ENCODE results near the gene NFILZ.
"Not testable (repeated sequence)": the region's sequence is repeated elsewhere in the genome, so short reads cannot be mapped to it uniquely, and the experiment has no call there.

NFILZ gene

GRCh38 chr19:8615813-8616596 lies 14.4 kb upstream of the NFILZ start:
- H3K4me1 ChIP-seq (ENCODE audit: low read length): no peaks in the 10 kb centered on the region
- H3K9me3 ChIP-seq (ENCODE audit: insufficient read depth, low read length): no peaks in the 10 kb centered on the region
- H4K20me1 ChIP-seq (ENCODE audit: insufficient read depth, low read length): no peaks in the 10 kb centered on the region
- no peak overlapping the region for H3K4me3 ChIP-seq (ENCODE audit: low read length)
- H3K27ac ChIP-seq (ENCODE audit: low read length): no peak overlapping the region
- TF ChIP-seq CTCF (IDR thresholded peaks at IDR 0.05; ENCODE audit: low read depth, low read length) (peak; percentile 87), EZH2phosphoT487 (IDR thresholded peaks at IDR 0.05; ENCODE audit: low read depth) (no peak)
- H3K9ac ChIP-seq (ENCODE audit: low read length): no peak overlapping the region
- no peak overlapping the region for H3K4me2 ChIP-seq (ENCODE audit: low read length)
- H2AFZ ChIP-seq (ENCODE audit: low read depth, low read length): no peak overlapping the region
- no peaks in the 10 kb centered on the region for H3K27me3 ChIP-seq (ENCODE audit: low read depth, low read length)
- no peaks in the 10 kb centered on the region for H3K79me2 ChIP-seq (ENCODE audit: low read length)
- no peaks in the 10 kb centered on the region for H3K36me3 ChIP-seq (replicated peaks; ENCODE audit: low read depth, low read length)

GRCh38 chr19:8616861-8617260 lies 13.6 kb upstream of the NFILZ start:
- TF ChIP-seq CTCF (IDR thresholded peaks at IDR 0.05; ENCODE audit: low read depth, low read length): no peak
- H3K4me2 ChIP-seq (ENCODE audit: low read length): no peak overlapping the region
- no peaks in the 10 kb centered on the region for H3K27me3 ChIP-seq (ENCODE audit: low read depth, low read length)
- no peak overlapping the region for H2AFZ ChIP-seq (ENCODE audit: low read depth, low read length)
- H4K20me1 ChIP-seq (ENCODE audit: insufficient read depth, low read length): no peaks in the 10 kb centered on the region
- no peak overlapping the region for H3K4me3 ChIP-seq (ENCODE audit: low read length)
- H3K4me1 ChIP-seq (ENCODE audit: low read length): no peaks in the 10 kb centered on the region
- H3K9me3 ChIP-seq (ENCODE audit: insufficient read depth, low read length): no peaks in the 10 kb centered on the region
- no peaks in the 10 kb centered on the region for H3K36me3 ChIP-seq (replicated peaks; ENCODE audit: low read depth, low read length)
- no peaks in the 10 kb centered on the region for H3K79me2 ChIP-seq (ENCODE audit: low read length)
- H3K27ac ChIP-seq (ENCODE audit: low read length): no peak overlapping the region
- H3K9ac ChIP-seq (ENCODE audit: low read length): no peak overlapping the region

DNA sequence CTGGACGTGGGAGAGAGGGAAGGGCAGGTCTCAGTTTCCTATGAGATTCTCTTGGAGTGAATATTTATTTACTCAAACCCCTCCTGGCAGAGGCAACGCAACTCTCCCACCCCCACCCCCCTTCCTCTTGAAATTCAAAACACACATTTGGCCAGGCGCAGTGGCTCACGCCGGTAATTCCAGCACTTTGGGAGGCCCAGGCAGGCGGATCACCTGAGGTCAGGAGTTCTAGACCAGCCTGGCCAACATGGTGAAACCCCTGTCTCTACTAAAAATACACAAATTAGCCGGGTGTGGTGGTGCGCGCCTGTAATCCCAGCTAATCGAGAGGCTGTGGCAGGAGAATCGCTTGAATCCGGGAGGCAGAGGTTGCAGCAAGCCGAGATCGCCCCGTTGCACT lies 13.1 kb upstream of the NFILZ start:
- not testable (repeated sequence) for H3K9ac ChIP-seq (ENCODE audit: low read length); H3K4me2 ChIP-seq (ENCODE audit: low read length); H3K4me3 ChIP-seq (ENCODE audit: low read length); H3K9me3 ChIP-seq (ENCODE audit: insufficient read depth, low read length); H3K4me1 ChIP-seq (ENCODE audit: low read length); H4K20me1 ChIP-seq (ENCODE audit: insufficient read depth, low read length); H3K79me2 ChIP-seq (ENCODE audit: low read length); H2AFZ ChIP-seq (ENCODE audit: low read depth, low read length); H3K36me3 ChIP-seq (replicated peaks; ENCODE audit: low read depth, low read length); H3K27me3 ChIP-seq (ENCODE audit: low read depth, low read length); H3K27ac ChIP-seq (ENCODE audit: low read length)

- Histone ChIP-seq H2AFZ (ENCODE audit: low read depth, low read length) (no peak overlapping the region), H3K27ac (ENCODE audit: low read length) (no peak overlapping the region), H4K20me1 (ENCODE audit: insufficient read depth, low read length) (no peaks in the 10 kb centered on the region), H3K36me3 (replicated peaks; ENCODE audit: low read depth, low read length) (no peaks in the 10 kb centered on the region), H3K9me3 (ENCODE audit: insufficient read depth, low read length) (no peaks in the 10 kb centered on the region), H3K27me3 (ENCODE audit: low read depth, low read length) (no peaks in the 10 kb centered on the region), H3K4me3 (ENCODE audit: low read length) (no peak overlapping the region), H3K4me2 (ENCODE audit: low read length) (no peak overlapping the region), H3K4me1 (ENCODE audit: low read length) (no peaks in the 10 kb centered on the region), H3K9ac (ENCODE audit: low read length) (no peak overlapping the region), H3K79me2 (ENCODE audit: low read length) (no peaks in the 10 kb centered on the region)
- TF ChIP-seq CTCF (IDR thresholded peaks at IDR 0.05; ENCODE audit: low read depth, low read length): no peak
- no peak for TF ChIP-seq EZH2phosphoT487 (IDR thresholded peaks at IDR 0.05; ENCODE audit: low read depth)
These were observed 12.4 kb upstream of the NFILZ start for GRCh38 chr19:8617984-8618383.
